ENCODE results near the gene FAM219B. TPM values are rescaled to one million over a fixed set of nuclear protein-coding genes. Genes with fewer than 3 reads are reported as not detected.
A peak's percentile ranks its signal among the peaks of the same experiment; 100 is the strongest.

FAM219B gene
- total and polyA plus RNA-seq, 8 donors = 18.2 to 33.8 (median 21.2) TPM

DNA sequence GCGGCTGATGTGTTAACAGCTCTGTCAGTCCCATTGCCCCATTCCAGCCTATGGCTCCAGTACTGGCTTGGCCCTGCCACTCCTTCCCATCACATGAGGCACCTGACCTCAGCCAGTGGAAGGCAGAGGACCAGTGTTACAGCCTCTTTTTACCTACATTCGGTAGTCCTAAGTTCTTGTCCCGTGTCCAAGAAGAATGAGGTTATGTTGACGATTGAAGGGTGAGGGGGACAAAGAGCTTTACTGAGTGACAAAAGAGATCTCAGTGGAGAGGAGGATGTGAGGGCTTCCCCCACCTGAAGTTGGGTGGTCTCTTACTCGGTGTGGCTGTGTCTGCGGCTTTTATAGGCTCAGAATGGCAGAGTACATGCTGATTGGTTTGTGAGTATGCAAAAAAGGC, 24.1 kb downstream of the FAM219B start:
- H3K27me3 ChIP-seq = no peaks in the 10 kb centered on the region
- H3K4me3 ChIP-seq = no peak overlapping the region
- no peaks in the 10 kb centered on the region for H3K9me3 ChIP-seq
- no peak for FAIRE-seq
- no peaks in the 10 kb centered on the region for H3K4me1 ChIP-seq
- intact Hi-C loops (cut with DNase I) = no loop called here
- no peak overlapping the region for H3K27ac ChIP-seq
- ATAC-seq = no peak
- WGBS, 2 donors = 91 to 94% methylated on average over 6 of the region's 6 CpGs
- no peak for DNase-seq
- TF ChIP-seq, protein P1, sequence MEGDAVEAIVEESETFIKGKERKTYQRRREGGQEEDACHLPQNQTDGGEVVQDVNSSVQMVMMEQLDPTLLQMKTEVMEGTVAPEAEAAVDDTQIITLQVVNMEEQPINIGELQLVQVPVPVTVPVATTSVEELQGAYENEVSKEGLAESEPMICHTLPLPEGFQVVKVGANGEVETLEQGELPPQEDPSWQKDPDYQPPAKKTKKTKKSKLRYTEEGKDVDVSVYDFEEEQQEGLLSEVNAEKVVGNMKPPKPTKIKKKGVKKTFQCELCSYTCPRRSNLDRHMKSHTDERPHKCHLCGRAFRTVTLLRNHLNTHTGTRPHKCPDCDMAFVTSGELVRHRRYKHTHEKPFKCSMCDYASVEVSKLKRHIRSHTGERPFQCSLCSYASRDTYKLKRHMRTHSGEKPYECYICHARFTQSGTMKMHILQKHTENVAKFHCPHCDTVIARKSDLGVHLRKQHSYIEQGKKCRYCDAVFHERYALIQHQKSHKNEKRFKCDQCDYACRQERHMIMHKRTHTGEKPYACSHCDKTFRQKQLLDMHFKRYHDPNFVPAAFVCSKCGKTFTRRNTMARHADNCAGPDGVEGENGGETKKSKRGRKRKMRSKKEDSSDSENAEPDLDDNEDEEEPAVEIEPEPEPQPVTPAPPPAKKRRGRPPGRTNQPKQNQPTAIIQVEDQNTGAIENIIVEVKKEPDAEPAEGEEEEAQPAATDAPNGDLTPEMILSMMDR (IDR thresholded peaks at IDR 0.05) = no peak
- no peaks in the 10 kb centered on the region for H3K36me3 ChIP-seq

DNA sequence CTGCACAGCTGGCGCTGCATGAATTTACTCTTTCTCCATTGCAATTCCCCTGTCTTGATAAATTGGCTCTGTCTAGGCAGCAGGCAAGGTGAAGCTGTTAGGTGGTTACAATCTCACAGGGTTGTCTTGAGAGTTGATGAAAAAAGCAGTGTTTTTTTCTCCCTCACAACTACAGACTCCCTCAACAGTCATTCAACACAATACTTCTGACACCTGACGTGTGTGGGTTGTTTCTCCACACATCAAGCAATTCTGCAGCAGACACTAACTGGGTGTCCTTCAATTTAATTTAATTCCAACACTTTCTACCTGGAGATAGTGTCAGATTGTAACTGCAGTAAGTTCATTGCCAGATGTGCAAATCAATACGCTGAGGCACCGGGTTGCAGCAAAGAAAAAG, 28.4 kb downstream of the FAM219B start:
- DNase-seq (no peak), FAIRE-seq (no peak), ATAC-seq (no peak)
- Histone ChIP-seq H3K27me3 (no peaks in the 10 kb centered on the region), H3K27ac (no peak overlapping the region), H3K4me1 (no peaks in the 10 kb centered on the region), H3K36me3 (no peaks in the 10 kb centered on the region), H3K9me3 (no peaks in the 10 kb centered on the region), H3K4me3 (no peak overlapping the region)
- intact Hi-C loops (cut with DNase I) = no loop called here
- 72 to 80% methylated on average over 4 of the region's 4 CpGs for WGBS, 2 donors
- TF ChIP-seq, protein P1 (IDR thresholded peaks at IDR 0.05) = no peak

DNA sequence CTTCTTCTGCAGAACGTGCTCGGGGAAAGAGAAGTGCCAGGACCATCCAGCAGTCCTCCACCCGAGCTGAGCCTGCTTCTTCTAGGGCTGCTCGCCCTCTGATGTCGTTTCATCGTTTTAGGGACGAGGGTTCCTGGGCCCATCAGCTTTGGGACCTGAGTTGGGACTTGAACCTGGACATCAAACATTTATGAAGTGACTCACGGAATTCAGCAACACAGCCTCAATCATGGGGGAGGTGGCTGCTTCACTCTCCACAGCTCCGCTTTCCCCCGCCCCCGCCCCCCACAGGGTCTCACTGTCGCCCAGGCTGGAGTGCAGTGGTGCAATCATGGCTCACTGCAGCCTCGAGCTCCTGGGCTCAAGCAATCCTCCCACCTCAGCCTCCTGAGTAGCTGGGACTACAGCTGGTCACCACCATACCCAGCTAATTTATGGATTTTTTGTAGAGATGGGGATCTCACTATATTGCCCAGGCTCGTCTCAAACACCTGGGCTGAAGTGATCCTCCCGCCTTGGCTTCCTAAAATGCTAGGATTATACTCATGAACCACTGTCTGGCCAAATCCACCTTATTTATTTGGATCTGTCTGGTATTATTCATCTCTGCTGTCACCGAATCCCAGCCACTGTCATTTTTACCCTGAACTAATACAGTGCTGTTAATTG, 32.8 kb downstream of the FAM219B start:
- Histone ChIP-seq H3K4me1 (peaks cover 14 to 34% (median 22%) of the 10 kb centered on the region in 3 donors), H3K27me3 (no peaks in the 10 kb centered on the region), H3K4me3 (peak overlapping the region; percentile 60 to 73 (median 68)), H3K36me3 (no peaks in the 10 kb centered on the region), H3K27ac (peak overlapping the region in 3 of 4 donors; percentile 30 to 92 (median 89)), H3K9me3 (no peaks in the 10 kb centered on the region)
- intact Hi-C loops (cut with DNase I) = no loop called here
- peak in 1 of 6 donors; percentile 25 for DNase-seq
- FAIRE-seq = no peak
- TF ChIP-seq, protein P1 (IDR thresholded peaks at IDR 0.05) = no peak
- WGBS, 2 donors = 22 to 39% methylated on average over 16 of the region's 16 CpGs
- peak in 3 of 4 donors; percentile 15 to 17 (median 17) for ATAC-seq

DNA sequence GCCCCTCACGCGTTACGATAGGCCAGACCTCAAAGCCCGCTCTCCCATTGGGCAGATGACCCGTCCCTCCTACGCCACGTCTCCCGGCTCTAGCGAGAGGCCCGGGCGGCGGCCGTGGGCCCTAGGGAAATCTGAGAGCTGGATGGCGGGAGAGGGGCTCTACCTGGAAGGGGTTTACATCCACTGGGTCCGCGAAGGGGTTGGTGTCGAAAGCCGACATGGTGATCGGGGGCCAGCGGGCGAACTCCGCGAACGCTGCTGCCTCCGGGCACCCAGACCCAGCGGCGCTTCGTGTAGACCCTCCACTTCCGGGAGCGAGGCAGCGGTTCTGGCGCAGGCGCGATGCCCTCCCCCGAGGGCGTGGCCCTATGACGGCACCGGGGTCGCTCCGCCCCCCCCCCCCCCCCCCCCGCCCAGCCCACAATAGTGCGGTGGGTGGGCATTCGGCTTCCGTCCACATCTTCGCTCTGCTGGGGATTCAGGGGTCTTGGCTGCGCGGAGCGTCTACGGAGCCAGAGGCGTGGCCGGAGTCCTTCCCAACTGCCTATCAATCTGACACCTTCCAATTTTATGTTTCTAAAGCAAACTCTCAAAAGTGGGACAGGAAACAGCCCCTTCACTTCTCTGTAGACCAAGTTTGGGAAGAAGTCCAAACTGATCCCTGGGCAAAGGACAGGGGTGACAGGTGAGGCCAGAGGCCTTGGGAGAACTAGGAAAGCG, 33.5 kb downstream of the FAM219B start, which contains the start of gene SCAMP2:
SCAMP2 (minus strand) TSS at position 330 of the 720 bp plus-strand sequence; CDS start at position 220, 110 bp downstream.
- DNase-seq = peak; percentile 90 to 96 (median 92)
- peak within 1 kb of the TSS; percentile 87 to 92 (median 88) for H3K27ac ChIP-seq
- H3K9me3 ChIP-seq = no peaks in the 10 kb centered on the region
- no peaks in the 10 kb centered on the region for H3K27me3 ChIP-seq
- WGBS, 2 donors = 0 to 1% methylated on average over 41 to 51 of the region's 52 CpGs
- no peaks in the 10 kb centered on the region for H3K36me3 ChIP-seq
- TF ChIP-seq, protein P1 (IDR thresholded peaks at IDR 0.05) = no peak
- peak; percentile 96 to 98 (median 98) for ATAC-seq
- H3K4me3 ChIP-seq = peak within 1 kb of the TSS; percentile 60 to 73 (median 68)
- peaks cover 14 to 40% (median 22%) of the 10 kb centered on the region in 3 donors for H3K4me1 ChIP-seq
- FAIRE-seq = no peak
- intact Hi-C loops (cut with DNase I) = no loop called here
